Measurements from ENCODE around the gene DIAPH2. TPM values are rescaled to one million over a fixed set of nuclear protein-coding genes. Genes with fewer than 3 reads are reported as not detected.

Gene DIAPH2
- total RNA-seq, 1 donor from 2014 or later, result 12.3 TPM

DNA sequence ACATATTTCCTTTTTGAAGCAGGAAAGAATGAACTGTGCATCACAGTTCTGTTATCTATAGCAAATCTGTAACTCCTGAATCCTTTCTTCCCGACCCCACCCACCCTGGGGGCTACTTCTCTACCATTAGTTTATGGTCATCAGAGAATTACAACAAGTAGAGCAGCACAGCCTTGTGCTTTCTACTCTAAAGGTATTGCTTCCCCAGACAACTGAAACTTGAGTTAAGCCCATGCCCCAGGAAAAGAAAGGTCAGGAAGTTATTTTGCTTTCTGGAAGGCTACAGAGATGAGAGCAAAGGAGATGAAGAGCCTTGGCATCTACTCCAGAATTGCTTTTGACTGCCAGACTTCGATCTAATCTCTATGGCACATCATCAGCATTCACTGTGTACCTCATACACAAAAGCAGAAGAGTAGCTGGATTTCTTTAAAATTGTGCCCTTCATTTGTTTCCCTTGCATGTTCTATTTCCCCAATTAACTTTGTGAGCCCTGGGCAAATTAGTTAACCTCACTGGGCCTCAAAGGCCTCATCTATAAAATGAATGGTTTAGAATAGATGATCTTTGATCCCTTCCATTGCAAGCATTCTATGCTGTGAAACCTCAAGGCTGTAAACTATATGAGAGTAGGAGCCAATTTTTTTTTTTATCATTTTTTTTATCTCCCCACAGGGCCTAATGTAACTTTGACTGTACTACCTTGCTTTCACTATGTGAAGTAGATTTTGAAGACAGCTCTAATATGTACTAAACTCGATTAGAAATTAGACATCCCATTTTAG, 794.7 kb downstream of the DIAPH2 start:
- Histone ChIP-seq H3K27me3 (ENCODE audit: control insufficient read depth, insufficient read depth, low read length) (no peaks in the 10 kb centered on the region), H3K36me3 (ENCODE audit: control insufficient read depth, insufficient read depth, low read length) (no peaks in the 10 kb centered on the region), H3K4me3 (ENCODE audit: low read depth, low read length) (no peak overlapping the region)
- TF ChIP-seq, protein P1, sequence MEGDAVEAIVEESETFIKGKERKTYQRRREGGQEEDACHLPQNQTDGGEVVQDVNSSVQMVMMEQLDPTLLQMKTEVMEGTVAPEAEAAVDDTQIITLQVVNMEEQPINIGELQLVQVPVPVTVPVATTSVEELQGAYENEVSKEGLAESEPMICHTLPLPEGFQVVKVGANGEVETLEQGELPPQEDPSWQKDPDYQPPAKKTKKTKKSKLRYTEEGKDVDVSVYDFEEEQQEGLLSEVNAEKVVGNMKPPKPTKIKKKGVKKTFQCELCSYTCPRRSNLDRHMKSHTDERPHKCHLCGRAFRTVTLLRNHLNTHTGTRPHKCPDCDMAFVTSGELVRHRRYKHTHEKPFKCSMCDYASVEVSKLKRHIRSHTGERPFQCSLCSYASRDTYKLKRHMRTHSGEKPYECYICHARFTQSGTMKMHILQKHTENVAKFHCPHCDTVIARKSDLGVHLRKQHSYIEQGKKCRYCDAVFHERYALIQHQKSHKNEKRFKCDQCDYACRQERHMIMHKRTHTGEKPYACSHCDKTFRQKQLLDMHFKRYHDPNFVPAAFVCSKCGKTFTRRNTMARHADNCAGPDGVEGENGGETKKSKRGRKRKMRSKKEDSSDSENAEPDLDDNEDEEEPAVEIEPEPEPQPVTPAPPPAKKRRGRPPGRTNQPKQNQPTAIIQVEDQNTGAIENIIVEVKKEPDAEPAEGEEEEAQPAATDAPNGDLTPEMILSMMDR (IDR thresholded peaks at IDR 0.05; ENCODE audit: insufficient read depth, low read length, poor library complexity, severe bottlenecking), result no peak
- no peak for DNase-seq (ENCODE audit: low read depth)

DNA sequence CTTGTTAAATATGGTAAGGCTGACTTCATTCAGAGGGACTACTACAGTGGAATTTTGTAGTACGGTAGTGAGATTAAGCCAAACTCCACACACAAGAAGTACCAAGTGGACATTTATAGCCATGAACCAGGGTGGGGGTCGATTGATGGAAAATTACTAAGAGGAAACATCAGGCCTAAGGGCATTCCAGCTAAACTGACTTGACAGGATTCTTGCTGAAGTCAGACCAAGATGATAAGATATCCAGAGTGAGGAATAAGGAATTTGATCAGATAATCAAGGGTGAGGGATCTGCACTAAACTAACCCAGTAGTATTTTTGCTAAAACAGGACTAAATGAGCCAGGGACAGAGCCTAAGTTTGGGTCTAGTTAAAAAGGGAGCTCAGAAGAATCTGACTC, 796.6 kb downstream of the DIAPH2 start:
- no peak for DNase-seq (ENCODE audit: low read depth)
- no peaks in the 10 kb centered on the region for H3K27me3 ChIP-seq (ENCODE audit: control insufficient read depth, insufficient read depth, low read length)
- H3K36me3 ChIP-seq (ENCODE audit: control insufficient read depth, insufficient read depth, low read length), result no peaks in the 10 kb centered on the region
- H3K4me3 ChIP-seq (ENCODE audit: low read depth, low read length), result no peak overlapping the region
- TF ChIP-seq, protein P1 (IDR thresholded peaks at IDR 0.05; ENCODE audit: insufficient read depth, low read length, poor library complexity, severe bottlenecking), result no peak

DNA sequence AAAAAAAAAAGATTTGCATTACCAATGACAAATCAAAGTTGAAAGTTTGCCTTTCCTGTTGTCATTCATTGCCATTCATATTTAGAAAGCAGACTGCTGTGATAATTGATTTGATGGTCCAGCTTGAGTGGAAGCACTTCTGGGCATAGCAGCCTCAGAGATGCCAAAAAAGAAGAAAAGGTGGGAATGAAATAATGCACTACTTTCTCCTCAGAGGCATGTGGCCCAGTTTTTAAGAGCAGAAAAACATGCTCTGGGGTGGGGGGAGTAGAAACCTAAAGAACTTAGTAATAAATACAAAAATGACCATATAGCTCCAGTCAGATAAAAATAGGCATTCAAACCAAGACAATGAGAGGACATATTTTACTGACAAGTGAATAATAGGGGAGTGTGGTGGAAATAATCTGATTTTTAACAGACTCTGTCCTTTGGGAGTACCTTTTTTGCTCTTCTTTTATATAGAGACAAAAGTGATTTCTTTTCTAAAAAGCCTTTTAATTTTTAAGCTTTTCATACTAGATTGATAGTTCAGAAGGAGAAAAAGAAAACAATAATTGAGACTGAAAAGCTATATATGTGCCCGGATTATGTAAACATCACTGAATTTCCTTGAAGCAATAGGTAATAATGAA, 798.1 kb downstream of the DIAPH2 start:
- no peak for DNase-seq (ENCODE audit: low read depth)
- TF ChIP-seq, protein P1 (IDR thresholded peaks at IDR 0.05; ENCODE audit: insufficient read depth, low read length, poor library complexity, severe bottlenecking), result no peak
- Histone ChIP-seq H3K27me3 (ENCODE audit: control insufficient read depth, insufficient read depth, low read length) (no peaks in the 10 kb centered on the region), H3K4me3 (ENCODE audit: low read depth, low read length) (no peak overlapping the region), H3K36me3 (ENCODE audit: control insufficient read depth, insufficient read depth, low read length) (no peaks in the 10 kb centered on the region)

DNA sequence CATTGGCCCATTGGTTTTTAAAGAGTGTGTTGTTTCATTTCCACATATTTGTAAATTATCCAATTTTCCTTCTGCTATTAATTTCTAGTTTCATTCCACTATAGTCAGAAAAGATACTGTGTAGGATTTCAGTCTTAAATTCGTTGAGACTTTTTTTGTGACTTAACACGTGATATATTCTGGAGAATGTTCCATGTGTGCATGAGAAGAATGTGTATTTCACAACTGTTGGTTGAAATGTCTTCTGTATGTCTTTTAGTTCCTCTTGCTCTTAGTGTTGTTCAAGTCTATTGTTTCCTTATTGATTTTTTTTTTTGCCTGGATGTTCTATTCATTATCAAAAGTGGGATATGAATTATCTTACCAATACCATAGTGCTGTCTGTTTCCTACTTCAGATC, 806.0 kb downstream of the DIAPH2 start:
- Histone ChIP-seq H3K27me3 (ENCODE audit: control insufficient read depth, insufficient read depth, low read length) (no peaks in the 10 kb centered on the region), H3K4me3 (ENCODE audit: low read depth, low read length) (no peak overlapping the region), H3K36me3 (ENCODE audit: control insufficient read depth, insufficient read depth, low read length) (no peaks in the 10 kb centered on the region)
- DNase-seq (ENCODE audit: low read depth), result no peak
- TF ChIP-seq, protein P1 (IDR thresholded peaks at IDR 0.05; ENCODE audit: insufficient read depth, low read length, poor library complexity, severe bottlenecking), result no peak

DNA sequence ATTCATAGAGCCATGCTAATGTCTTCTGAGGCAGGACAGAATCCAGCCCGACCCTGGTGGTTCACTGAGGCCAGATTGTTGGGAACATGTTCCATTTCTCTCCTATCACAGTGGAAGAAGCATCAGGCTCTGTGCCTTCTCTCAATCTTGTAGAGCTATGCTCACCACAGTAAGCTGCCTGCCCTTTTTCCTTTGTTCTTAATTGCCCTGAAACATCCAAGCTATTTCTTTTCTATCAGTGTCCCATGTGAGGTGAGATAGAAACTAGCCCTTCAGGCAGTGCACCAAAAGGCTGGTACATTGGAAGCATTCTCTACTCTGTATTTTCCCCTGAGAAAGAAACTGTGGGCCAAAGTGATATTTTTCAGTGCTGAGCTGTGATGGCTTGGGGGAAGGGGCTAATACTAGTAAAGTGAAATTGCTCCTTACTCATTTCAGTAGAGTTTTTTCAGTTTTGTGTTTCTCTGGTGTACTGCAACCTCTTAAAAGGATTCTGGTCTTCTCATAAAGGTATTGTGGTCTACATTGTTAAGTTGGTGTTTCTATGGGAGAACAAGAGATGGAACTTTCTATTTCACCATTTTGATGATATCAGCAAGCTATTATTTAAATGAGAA, 810.2 kb downstream of the DIAPH2 start:
- DNase-seq (ENCODE audit: low read depth), result no peak
- H3K36me3 ChIP-seq (ENCODE audit: control insufficient read depth, insufficient read depth, low read length), result no peaks in the 10 kb centered on the region
- H3K4me3 ChIP-seq (ENCODE audit: low read depth, low read length), result no peak overlapping the region
- no peaks in the 10 kb centered on the region for H3K27me3 ChIP-seq (ENCODE audit: control insufficient read depth, insufficient read depth, low read length)
- TF ChIP-seq, protein P1 (IDR thresholded peaks at IDR 0.05; ENCODE audit: insufficient read depth, low read length, poor library complexity, severe bottlenecking), result no peak
